ENCODE measurements around the gene POMT2. TPM values are rescaled to one million over a fixed set of nuclear protein-coding genes. Genes with fewer than 3 reads are reported as not detected.

The POMT2 gene
- total RNA-seq, 2 donors from 2014 or later, result 8.4 to 101 TPM

- no peak overlapping the region for H3K4me3 ChIP-seq
- H3K27me3 ChIP-seq (replicated peaks; ENCODE audit: insufficient read depth), result peaks cover 16% of the 10 kb centered on the region
- H3K27ac ChIP-seq, result no peak overlapping the region
- 75% methylated on average over 5 of the region's 5 CpGs for WGBS
- H3K9me3 ChIP-seq, result no peaks in the 10 kb centered on the region
- H3K36me3 ChIP-seq, result no peaks in the 10 kb centered on the region
- intact Hi-C loops (cut with DNase I), result no loop called here
- TF ChIP-seq POLR2A (IDR thresholded peaks at IDR 0.05) (no peak), CTCF (IDR thresholded peaks at IDR 0.05) (no peak), POLR2AphosphoS5 (IDR thresholded peaks at IDR 0.05) (no peak)
- H3K4me1 ChIP-seq (replicated peaks), result no peaks in the 10 kb centered on the region
- DNase-seq (ENCODE audit: low spot score), result no peak
Observed at GRCh38 chr14:77275041-77275580, 45.6 kb downstream of the POMT2 start.

GRCh38 chr14:77273796-77274195 is 46.9 kb downstream of the POMT2 start:
- Histone ChIP-seq H3K27ac (no peak overlapping the region), H3K27me3 (replicated peaks; ENCODE audit: insufficient read depth) (peaks cover 20% of the 10 kb centered on the region), H3K9me3 (no peaks in the 10 kb centered on the region), H3K4me3 (no peak overlapping the region), H3K4me1 (replicated peaks) (no peaks in the 10 kb centered on the region), H3K36me3 (no peaks in the 10 kb centered on the region)
- intact Hi-C loops (cut with DNase I), result no loop called here
- WGBS, result 93% methylated on average over 4 of the region's 4 CpGs
- no peak for DNase-seq (ENCODE audit: low spot score)
- TF ChIP-seq POLR2A (IDR thresholded peaks at IDR 0.05), result no peak
- TF ChIP-seq POLR2AphosphoS5 (IDR thresholded peaks at IDR 0.05), result no peak
- TF ChIP-seq CTCF (IDR thresholded peaks at IDR 0.05), result no peak

- Histone ChIP-seq H3K27me3 (replicated peaks; ENCODE audit: insufficient read depth) (peaks cover 20% of the 10 kb centered on the region), H3K36me3 (no peaks in the 10 kb centered on the region), H3K4me3 (no peak overlapping the region), H3K27ac (no peak overlapping the region), H3K4me1 (replicated peaks) (no peaks in the 10 kb centered on the region), H3K9me3 (no peaks in the 10 kb centered on the region)
- intact Hi-C loops (cut with DNase I), result no loop called here
- TF ChIP-seq POLR2A (IDR thresholded peaks at IDR 0.05), result no peak
- no peak for TF ChIP-seq POLR2AphosphoS5 (IDR thresholded peaks at IDR 0.05)
- no peak for TF ChIP-seq CTCF (IDR thresholded peaks at IDR 0.05)
- no peak for DNase-seq (ENCODE audit: low spot score)
- WGBS, result 93% methylated on average over 4 of the region's 4 CpGs
Observed at GRCh38 chr14:77272261-77272660, 48.4 kb downstream of the POMT2 start.

- Histone ChIP-seq H3K27ac (no peak within 1 kb of the TSS), H3K4me3 (no peak within 1 kb of the TSS), H3K36me3 (no peaks in the 10 kb centered on the region), H3K27me3 (replicated peaks; ENCODE audit: insufficient read depth) (peaks cover 20% of the 10 kb centered on the region), H3K9me3 (no peaks in the 10 kb centered on the region), H3K4me1 (replicated peaks) (no peaks in the 10 kb centered on the region)
- TF ChIP-seq POLR2AphosphoS5 (IDR thresholded peaks at IDR 0.05) (no peak), POLR2A (IDR thresholded peaks at IDR 0.05) (no peak), CTCF (IDR thresholded peaks at IDR 0.05) (no peak)
- WGBS, result 31% methylated on average over 14 of the region's 38 CpGs
- intact Hi-C loops (cut with DNase I), result no loop called here
- no peak for DNase-seq (ENCODE audit: low spot score)
Observed at GRCh38 chr14:77271113-77271710, 49.5 kb downstream of the POMT2 start, which contains the start of gene NGB. Gene NGB (minus strand): TSS chr14:77271206. CDS start chr14:77270937, 269 bp downstream.
